Hypothalamus (tissue), 51 donors: ENCODE results near the gene JADE2.

Experiments
- DNase-seq, 51 donors: peaks; one replicate each; lab custom pipeline; 2025; lab: John Stamatoyannopoulos, UW

The JADE2 gene

DNA sequence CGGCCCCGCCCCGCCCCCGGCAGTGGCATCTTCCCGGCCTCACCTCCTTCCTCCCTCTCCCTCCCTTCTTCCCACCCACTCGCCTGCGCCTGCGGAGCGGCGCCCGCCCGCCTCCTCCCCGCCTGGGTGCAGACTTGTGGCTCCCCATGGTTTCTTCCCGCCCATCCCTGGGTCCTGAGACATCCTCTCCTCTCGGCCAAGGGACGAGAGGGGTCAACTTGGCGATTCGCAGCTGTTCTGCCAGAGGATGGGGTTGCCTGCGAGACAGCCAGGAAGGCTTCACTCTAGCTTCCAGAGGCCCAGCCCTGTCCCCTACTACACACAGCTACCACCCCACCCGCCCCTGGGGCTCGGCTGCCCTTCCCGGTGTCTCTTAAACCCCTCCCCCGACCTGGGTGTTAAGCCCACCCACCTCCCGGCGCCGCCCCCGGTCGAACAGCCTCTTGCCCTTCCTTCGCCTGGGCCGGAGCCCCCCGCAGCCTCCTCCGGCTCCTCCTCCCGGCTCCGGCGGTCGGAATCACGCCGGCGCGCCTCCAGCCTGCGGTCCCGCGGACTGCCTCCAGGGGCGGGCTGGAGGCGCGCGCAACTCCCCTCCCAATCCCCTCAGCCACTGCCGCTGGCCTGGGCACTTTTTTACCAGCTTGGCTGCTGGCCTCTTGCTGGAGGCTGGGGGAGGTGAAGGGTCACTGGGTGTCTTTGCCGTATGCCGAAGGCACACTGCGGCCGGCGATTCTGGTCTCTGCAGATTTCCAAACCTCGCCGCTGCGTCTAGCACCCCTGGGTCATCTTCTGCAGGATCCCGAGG, 1.9 kb downstream of the JADE2 start:
- peak; percentile 36 to 94 (median 77) for DNase-seq

DNA sequence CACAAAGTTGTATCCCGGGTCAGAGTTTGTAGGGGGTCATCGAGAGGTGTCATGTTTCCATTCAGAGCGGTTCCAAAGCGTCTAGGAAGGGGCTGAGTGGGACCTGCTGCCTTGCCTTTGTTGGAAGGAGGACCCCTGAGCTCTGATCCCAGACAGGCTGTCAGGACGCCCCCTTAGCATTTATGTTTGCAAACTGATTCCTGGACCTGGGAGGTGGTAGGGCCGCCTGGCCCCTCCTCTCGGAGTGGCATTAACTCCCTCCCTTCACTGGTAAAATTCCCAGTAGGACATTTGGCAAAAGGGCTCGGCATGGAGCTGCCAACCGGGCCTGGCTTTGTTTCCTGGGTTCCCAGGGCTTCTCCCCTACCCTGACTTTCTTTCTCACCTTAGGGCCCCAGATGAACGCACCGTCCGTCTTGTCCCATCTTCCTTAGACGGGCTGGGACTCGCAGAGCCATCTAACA, 2.5 kb downstream of the JADE2 start:
- peak in 6 of 51 donors; percentile 6 to 16 (median 14) for DNase-seq

DNA sequence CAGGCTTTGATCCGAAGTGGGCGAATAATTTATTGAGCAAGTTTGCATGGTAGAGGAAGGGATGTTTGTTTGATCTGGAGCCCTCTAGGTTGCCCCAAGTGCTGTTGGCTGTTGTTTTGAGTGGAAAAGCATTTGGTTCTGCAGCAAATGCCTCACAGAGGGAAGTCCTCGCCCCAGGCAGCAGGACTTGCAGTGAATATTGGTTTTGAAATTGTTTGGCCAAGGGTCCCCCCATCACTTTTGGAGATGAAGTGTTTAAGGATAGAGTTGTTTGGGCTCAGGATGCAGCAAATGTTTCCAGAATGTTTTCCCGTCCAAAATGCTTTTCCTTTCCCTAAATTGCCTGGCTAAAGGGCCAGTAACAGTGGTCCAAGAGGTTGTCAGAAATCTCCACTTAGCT, 3.1 kb downstream of the JADE2 start:
- no peak for DNase-seq

DNA sequence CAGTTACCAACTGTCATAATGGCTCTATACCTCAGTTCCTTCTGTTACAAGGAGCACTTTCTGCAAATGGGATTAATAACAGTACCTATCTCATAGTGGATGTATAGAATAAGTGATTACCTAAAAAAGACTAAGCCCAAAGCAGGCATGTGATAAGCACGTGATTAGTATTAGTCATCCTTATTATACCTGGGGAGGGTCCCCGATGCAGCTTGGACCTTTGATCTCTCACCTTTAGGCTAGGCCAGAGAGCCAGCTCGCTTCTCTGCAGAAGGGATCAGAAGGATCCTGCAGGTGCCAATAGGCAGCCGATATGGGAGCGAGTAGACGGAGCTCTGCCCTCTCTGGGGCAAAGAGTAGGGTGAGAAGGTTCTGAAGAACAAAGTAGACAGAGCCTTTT, 4.0 kb downstream of the JADE2 start:
- no peak for DNase-seq

- peak in 24 of 51 donors; percentile 11 to 80 (median 58) for DNase-seq
Observed at GRCh38 chr5:134530301-134531077, 5.0 kb downstream of the JADE2 start.

- DNase-seq = no peak
Observed at GRCh38 chr5:134533115-134533815, 7.8 kb downstream of the JADE2 start.

GRCh38 chr5:134534058-134534725, 8.7 kb downstream of the JADE2 start:
- no peak for DNase-seq

GRCh38 chr5:134534726-134535110, 9.2 kb downstream of the JADE2 start:
- no peak for DNase-seq

DNA sequence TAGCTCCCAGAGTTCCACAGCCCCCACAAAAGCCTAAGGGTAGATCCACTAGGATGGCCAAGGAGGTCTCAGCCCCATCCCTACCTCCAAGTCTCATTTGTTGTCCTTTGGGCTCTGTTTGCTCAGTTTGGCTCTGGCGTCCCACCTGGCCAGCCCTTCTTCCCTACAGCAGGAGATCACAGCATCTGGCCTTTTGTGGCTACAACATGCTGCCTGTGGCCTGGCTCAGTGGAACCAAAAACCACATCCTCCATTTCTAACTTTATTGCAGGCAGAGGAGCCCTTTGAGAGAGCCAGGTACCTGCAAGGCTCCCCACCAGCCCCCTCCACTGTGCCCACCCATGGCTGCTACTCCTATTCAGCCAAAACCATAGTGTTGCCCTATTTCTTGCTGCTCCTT, 11.4 kb downstream of the JADE2 start:
- no peak for DNase-seq

DNA sequence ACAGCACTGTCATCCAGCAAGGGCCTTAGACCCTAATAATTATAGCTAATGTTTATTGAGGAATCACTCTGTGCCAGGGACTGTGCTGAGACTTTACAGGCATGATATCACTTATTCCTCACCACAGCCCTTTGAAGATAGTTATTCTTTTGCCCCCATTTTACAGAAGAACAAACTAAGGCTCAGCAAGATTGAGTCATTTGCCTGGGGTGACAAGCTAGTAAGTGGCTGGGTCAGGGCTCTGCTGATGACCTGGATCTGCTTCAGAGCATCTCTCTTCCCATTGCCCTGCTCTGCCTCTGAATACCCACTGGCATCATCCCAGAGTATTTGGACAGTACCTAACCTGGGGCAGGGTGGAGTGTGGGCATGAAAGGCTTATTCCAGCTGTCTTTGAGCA, 11.8 kb downstream of the JADE2 start:
- DNase-seq = no peak

DNA sequence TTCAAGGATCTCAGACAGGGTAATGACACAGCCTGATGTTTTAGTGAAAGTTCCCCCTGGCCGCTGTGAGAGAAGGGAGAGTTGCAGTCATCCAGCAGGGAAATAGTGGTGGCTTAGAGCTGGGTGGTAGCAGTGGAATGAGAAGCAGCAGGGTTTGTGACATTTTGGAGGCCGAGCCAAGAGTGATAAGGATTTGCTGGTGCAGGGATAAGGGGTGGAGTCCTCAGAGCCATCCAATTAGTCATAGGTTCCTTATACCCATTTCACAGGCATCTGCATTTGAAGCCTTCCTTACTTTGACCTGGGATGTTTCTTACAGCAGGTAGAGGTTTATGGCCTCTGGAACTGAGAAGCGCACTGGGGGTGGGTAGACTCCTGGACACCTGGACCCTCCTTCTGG, 12.8 kb downstream of the JADE2 start:
- DNase-seq = no peak

DNA sequence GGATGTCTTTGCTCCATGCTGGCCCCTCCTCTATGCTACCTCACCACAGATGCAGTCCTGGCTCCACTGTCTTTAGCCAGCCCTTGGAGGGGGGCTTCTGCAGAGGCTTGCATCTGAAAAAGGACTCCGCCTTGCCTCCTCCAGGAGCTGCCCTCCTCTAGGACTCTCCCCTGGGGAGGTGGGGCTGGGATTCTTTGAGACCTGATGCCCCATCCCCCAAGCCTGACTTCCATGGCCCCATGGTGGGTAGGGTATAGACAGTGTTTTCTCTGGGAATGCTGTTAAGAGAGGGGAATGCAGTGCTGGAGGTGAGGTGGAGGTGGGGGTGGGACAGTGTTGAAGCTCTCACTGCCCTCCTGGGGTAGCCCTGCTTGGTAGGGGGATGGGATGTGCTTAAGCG, 14.3 kb downstream of the JADE2 start:
- DNase-seq = no peak

- DNase-seq = no peak
Observed at GRCh38 chr5:134540747-134541733, 15.6 kb downstream of the JADE2 start.

GRCh38 chr5:134541736-134542376, 16.4 kb downstream of the JADE2 start:
- DNase-seq = peak in 2 of 51 donors; percentile 6 to 11

DNA sequence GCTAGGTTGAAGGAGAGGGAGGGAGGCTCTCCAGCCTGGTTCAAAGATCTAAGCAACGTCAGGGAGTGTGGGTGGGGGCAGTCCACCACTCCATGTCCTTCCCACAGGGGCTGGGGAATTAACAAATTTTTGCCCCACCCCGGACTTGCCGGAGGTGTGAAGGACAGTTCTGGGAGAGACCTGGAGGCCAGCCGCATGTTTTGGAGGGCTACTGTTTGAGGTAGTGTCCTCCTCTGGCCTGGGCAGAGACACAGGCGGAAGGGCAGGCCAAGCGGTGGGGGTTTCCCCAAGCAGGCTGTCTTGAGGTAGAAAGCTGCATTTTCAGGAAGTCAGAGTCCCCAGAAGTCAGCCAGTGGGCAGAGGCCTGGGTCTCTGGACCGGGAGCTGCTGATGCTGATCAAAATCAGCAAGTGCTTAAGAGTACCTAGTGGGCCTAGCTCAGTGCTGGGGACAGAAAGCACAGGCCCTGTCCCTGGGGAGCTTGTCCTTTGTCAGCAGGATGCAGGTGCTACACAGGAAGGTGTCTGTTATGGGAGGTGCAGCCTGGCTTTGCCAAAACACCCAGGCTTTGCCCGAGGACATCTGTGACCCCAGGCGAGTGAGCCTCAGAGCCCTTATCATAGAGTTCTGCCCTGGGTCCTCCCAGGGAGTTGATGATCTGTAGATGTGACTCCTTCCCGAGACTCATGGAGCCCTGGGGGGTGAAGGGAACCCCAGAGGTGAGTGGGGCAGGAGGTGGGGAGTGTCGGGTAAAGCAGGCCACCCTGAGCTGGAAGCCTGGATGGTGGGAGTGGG, 18.5 kb downstream of the JADE2 start:
- DNase-seq = peak in 2 of 51 donors; percentile 13 to 15

- DNase-seq = peak in 1 of 51 donors; percentile 14
Observed at GRCh38 chr5:134545070-134545868, 19.8 kb downstream of the JADE2 start.

GRCh38 chr5:134547066-134547465, 21.6 kb downstream of the JADE2 start:
- no peak for DNase-seq
